ENCODE data around the gene GLG1.
"Not testable (repeated sequence)": the region's sequence is repeated elsewhere in the genome, so short reads cannot be mapped to it uniquely, and the experiment has no call there.

GLG1 gene

DNA sequence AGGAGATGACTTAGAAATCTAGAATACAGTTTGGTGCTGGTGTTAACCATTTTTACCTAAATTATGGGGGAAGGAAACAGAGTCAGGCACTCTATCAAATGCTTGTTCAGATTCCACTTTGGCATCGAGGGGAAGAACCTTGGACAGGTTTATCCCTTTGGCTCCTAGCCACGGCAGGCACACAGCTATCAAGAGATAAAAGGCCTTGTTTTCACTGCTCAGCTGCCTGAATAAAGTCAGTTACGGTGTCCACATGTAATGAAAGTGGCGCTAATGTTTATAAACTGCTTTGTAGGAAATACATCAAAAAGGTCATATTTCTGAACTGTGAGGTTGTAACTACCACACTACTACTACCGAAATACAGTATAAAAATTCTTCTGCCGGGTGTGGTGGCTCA lies 66.3 kb downstream of the GLG1 start:
- not testable (repeated sequence) for H3K4me3 Mint-ChIP-seq; H3K36me3 Mint-ChIP-seq (ENCODE audit: low read depth); H3K27me3 Mint-ChIP-seq (ENCODE audit: low read depth); H3K9me3 Mint-ChIP-seq; H3K4me1 Mint-ChIP-seq; H3K27ac Mint-ChIP-seq

DNA sequence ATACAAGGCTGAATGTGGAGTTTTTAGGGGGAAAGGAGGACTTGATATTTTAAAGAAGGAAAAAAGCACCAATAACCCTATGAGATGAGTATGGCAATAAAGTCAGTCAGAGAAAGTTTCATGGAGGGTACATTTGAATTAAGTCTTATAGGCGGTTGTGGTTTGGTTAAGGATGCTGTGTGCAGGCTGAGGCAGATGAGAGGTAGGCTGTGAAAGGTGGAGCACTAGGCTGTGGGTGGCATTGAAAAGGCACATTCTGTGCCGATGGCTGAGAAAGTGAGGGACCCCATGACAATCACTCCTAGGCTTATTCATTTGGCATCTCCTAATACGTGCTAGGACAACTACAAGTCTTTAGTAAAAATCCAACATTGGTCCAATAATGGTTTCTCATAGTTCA lies 68.1 kb downstream of the GLG1 start:
- H3K27ac Mint-ChIP-seq; H3K27me3 Mint-ChIP-seq (ENCODE audit: low read depth); H3K4me1 Mint-ChIP-seq; H3K9me3 Mint-ChIP-seq; H3K36me3 Mint-ChIP-seq (ENCODE audit: low read depth); H3K4me3 Mint-ChIP-seq: not testable (repeated sequence)

DNA sequence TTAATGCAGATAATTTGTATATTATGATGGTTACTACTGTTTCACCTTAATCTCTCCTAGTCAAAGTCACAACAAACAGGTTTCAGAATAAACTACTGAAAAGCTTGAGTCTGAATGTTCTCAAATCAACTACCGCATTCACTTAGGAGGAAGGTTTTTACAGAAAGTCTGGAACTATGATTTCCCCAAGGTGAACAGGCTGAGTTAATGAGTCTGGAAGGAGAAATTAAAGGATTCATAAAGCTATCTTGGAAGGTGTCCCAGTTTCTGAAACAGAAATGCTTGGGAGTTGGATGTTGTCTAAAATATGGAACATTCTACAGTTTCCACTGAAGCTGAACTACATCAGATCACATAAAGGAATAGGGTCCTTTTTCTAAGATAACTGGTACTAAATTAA lies 69.2 kb downstream of the GLG1 start:
- H3K4me1 Mint-ChIP-seq; H3K9me3 Mint-ChIP-seq; H3K4me3 Mint-ChIP-seq; H3K36me3 Mint-ChIP-seq (ENCODE audit: low read depth); H3K27me3 Mint-ChIP-seq (ENCODE audit: low read depth); H3K27ac Mint-ChIP-seq: not testable (repeated sequence)

DNA sequence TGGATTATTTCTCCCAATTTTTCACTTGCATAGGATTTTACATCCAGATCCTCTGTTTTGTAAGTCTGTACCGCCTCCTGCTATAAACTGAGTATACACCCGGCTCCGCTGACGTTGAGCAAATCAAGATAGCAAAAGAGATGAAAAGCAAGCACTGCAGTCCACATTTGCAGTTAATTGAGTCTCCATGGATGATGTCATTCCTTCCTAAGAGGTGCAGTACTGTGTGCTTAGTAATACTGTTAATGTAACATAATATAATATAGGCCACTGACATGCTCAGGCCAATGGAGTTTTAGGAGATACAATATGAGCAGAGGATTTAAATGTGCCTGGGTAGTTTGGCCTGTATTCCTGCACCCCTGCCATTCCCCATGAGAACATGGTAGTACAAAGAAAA lies 72.3 kb downstream of the GLG1 start:
- H3K9me3 Mint-ChIP-seq; H3K4me1 Mint-ChIP-seq; H3K4me3 Mint-ChIP-seq; H3K27ac Mint-ChIP-seq; H3K27me3 Mint-ChIP-seq (ENCODE audit: low read depth): not testable (repeated sequence)
- H3K36me3 Mint-ChIP-seq (ENCODE audit: low read depth), result peaks cover 12% of the 10 kb centered on the region

DNA sequence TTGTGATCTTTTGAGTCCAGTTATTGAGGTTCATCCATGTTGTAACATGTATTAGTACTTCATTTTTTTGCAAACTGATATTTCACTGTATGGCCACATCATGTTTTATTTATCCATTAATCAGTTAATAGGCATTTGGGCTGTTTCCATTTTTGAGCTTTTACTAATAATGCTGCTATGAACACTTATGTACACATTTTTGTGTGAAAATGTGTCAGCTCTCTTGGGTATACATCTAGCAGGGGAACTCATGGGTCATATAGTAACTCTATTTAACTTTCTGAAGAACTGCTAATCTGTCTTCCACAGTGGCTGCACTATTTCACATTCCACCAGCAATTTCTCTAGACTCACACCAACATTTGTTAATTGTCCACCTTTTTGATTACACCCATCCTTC lies 82.0 kb downstream of the GLG1 start:
- H3K4me1 Mint-ChIP-seq, result no peaks in the 10 kb centered on the region
- peaks cover 72% of the 10 kb centered on the region for H3K36me3 Mint-ChIP-seq (ENCODE audit: low read depth)
- H3K27me3 Mint-ChIP-seq (ENCODE audit: low read depth), result no peaks in the 10 kb centered on the region
- H3K4me3 Mint-ChIP-seq, result no peak overlapping the region
- H3K9me3 Mint-ChIP-seq, result peaks cover 10% of the 10 kb centered on the region
- H3K27ac Mint-ChIP-seq, result no peak overlapping the region
- TF ChIP-seq, protein P1, sequence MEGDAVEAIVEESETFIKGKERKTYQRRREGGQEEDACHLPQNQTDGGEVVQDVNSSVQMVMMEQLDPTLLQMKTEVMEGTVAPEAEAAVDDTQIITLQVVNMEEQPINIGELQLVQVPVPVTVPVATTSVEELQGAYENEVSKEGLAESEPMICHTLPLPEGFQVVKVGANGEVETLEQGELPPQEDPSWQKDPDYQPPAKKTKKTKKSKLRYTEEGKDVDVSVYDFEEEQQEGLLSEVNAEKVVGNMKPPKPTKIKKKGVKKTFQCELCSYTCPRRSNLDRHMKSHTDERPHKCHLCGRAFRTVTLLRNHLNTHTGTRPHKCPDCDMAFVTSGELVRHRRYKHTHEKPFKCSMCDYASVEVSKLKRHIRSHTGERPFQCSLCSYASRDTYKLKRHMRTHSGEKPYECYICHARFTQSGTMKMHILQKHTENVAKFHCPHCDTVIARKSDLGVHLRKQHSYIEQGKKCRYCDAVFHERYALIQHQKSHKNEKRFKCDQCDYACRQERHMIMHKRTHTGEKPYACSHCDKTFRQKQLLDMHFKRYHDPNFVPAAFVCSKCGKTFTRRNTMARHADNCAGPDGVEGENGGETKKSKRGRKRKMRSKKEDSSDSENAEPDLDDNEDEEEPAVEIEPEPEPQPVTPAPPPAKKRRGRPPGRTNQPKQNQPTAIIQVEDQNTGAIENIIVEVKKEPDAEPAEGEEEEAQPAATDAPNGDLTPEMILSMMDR (IDR thresholded peaks at IDR 0.05; ENCODE audit: unreplicated experiment in 3 of 3), result no peak

DNA sequence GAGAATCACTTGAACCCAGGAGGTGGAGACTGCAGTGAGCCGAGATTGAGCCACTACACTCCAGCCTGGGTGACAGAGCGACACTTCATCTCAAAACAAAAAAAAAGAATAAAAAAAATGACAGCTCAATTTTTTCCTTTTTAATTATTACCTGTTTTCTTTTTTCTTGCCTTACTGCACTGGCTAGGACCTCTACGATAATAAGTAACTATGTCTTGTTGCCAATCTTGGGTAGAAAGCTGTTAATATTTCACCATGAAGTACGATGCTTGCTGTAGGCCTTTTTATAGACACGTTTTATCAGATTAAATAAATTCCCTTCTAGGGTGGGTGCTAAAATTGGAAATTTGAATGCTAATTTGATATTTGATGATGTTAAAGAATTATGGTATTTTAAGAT lies 82.8 kb downstream of the GLG1 start:
- TF ChIP-seq, protein P1 (IDR thresholded peaks at IDR 0.05; ENCODE audit: unreplicated experiment in 3 of 3), result no peak
- no peaks in the 10 kb centered on the region for H3K4me1 Mint-ChIP-seq
- H3K4me3 Mint-ChIP-seq, result no peak overlapping the region
- H3K27ac Mint-ChIP-seq, result no peak overlapping the region
- H3K36me3 Mint-ChIP-seq (ENCODE audit: low read depth), result peaks cover 72% of the 10 kb centered on the region
- H3K27me3 Mint-ChIP-seq (ENCODE audit: low read depth), result no peaks in the 10 kb centered on the region
- H3K9me3 Mint-ChIP-seq, result peaks cover 13% of the 10 kb centered on the region

DNA sequence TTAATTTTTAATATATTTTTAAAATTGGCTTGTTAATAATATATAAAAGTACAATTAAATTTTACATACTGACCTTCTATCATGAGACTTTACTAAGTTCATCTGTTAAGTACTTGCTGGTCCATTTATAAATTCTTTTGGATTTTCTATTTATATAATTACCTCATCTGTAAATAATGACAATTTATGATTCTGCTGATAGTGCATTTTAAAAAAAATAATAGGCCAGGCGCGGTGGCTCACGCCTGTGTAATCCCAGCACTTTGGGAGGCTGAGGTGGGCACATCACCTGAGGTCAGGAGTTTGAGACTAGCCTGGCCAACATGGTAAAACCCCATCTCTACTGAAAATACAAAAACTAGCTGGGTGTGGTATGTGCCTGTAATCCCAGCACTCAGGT lies 83.2 kb downstream of the GLG1 start:
- H3K4me3 Mint-ChIP-seq; H3K4me1 Mint-ChIP-seq; H3K27ac Mint-ChIP-seq; H3K27me3 Mint-ChIP-seq (ENCODE audit: low read depth): not testable (repeated sequence)
- H3K36me3 Mint-ChIP-seq (ENCODE audit: low read depth), result peaks cover 71% of the 10 kb centered on the region
- H3K9me3 Mint-ChIP-seq, result peaks cover 13% of the 10 kb centered on the region

DNA sequence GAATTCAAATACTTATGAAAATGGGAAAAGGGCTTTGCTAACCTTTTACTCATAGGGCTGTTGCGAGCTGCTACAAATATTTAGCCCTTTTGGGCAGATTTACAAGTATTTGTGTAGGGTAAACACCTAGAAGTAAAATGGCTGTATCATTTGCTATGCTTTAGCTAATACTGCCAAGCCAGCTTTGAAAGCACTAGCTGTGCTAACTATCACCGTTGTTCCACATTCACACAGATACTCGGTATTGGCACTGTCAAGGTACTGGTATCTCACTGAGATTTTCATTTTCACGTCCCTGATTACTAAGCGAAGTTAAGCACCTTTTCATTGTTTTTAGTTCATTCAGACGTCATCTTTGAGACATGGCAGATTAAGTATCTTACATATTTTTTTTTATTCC lies 84.8 kb downstream of the GLG1 start:
- H3K9me3 Mint-ChIP-seq, result peaks cover 27% of the 10 kb centered on the region
- no peaks in the 10 kb centered on the region for H3K27me3 Mint-ChIP-seq (ENCODE audit: low read depth)
- H3K4me1 Mint-ChIP-seq, result no peaks in the 10 kb centered on the region
- H3K4me3 Mint-ChIP-seq, result no peak overlapping the region
- peaks cover 75% of the 10 kb centered on the region for H3K36me3 Mint-ChIP-seq (ENCODE audit: low read depth)
- H3K27ac Mint-ChIP-seq, result no peak overlapping the region
- TF ChIP-seq, protein P1 (IDR thresholded peaks at IDR 0.05; ENCODE audit: unreplicated experiment in 3 of 3), result no peak

DNA sequence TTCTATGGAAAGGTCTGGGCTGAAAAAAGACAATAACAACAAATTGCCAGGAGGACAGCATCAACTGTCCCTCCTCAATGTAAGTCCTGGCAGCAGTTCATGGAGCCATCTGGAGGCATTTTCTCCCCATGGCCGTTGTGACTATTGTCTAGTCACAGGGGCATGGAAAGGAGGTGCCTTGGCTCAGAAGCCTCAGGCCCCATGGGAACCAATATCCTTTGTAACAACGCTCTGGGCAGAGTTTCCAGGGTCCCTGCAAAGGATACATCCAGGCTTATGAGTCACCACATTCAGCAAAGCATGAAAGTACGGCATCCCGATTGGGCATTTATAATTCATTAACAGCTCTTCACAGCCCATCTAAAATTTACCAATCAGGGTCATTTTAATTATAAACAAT lies 85.2 kb downstream of the GLG1 start:
- no peak overlapping the region for H3K27ac Mint-ChIP-seq
- H3K4me1 Mint-ChIP-seq, result no peaks in the 10 kb centered on the region
- TF ChIP-seq, protein P1 (IDR thresholded peaks at IDR 0.05; ENCODE audit: unreplicated experiment in 3 of 3), result no peak
- peaks cover 30% of the 10 kb centered on the region for H3K9me3 Mint-ChIP-seq
- peaks cover 72% of the 10 kb centered on the region for H3K36me3 Mint-ChIP-seq (ENCODE audit: low read depth)
- no peaks in the 10 kb centered on the region for H3K27me3 Mint-ChIP-seq (ENCODE audit: low read depth)
- no peak overlapping the region for H3K4me3 Mint-ChIP-seq

DNA sequence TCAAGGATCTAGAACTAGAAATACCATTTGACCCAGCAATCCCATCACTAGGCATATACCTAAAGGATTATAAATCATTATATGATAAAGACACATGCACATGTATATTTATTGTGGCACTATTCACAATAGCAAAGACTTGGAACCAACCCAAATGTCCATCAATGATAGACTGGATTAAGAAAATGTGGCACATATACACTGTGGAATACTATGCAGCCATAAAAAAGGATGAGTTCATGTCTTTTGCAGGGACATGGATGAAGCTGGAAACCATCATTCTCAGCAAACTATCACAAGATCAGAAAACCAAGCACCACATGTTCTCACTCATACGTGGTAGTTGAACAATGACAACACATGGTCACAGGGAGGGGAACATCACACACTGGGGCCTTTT lies 88.0 kb downstream of the GLG1 start:
- peaks cover 47% of the 10 kb centered on the region for H3K9me3 Mint-ChIP-seq
- not testable (repeated sequence) for H3K27ac Mint-ChIP-seq

More for the DNA sequence above, 88.0 kb downstream of the GLG1 start:
- H3K4me3 Mint-ChIP-seq; H3K27me3 Mint-ChIP-seq (ENCODE audit: low read depth); H3K4me1 Mint-ChIP-seq: not testable (repeated sequence)
- peaks cover 82% of the 10 kb centered on the region for H3K36me3 Mint-ChIP-seq (ENCODE audit: low read depth)
